IMR-90 (cell line): ENCODE data around the gene SFPQ. TPM values are rescaled to one million over a fixed set of nuclear protein-coding genes. Genes with fewer than 3 reads are reported as not detected.

Experiments used
- ATAC-seq: fragments of 200-7000 bp; cut with Tn5 transposase; 2 replicates; pipeline ENCODE4 v1.9.1; 2020; ENCODE audit warnings: low read depth, mild to moderate bottlenecking, moderate library complexity
- BruUV-seq: library from RNA; stranded (reverse); fragments of 400-500 nt; replicated peaks from 2 replicates; lab custom pipeline; 2021; lab: Mats Ljungman, UMichigan
- CTCF ChIA-PET: fragments of 300-600 bp; formaldehyde crosslinking; extraction: SDS; loops from one replicate; lab custom pipeline; 2021; ENCODE audit warnings: antibody characterized with exemption; lab: Yijun Ruan, JAX
- POLR2A ChIA-PET: fragments of 300-600 bp; sonication (Branson Sonifier 250); formaldehyde crosslinking; loops from one replicate; lab custom pipeline; 2022; ENCODE audit warnings: antibody characterized with exemption; ENCODE audit not compliant: unreplicated experiment; lab: Charles Lee
- DNase-seq: peaks from one replicate; pipeline ENCODE4 v3.0.0; 2013
- H2AFZ ChIP-seq: replicated peaks from 2 replicates; pipeline ENCODE3; 2013; ENCODE audit warnings: low read length, mild to moderate bottlenecking; ENCODE audit not compliant: poor library complexity
- H2AK5ac ChIP-seq: 2 replicates; pipeline ENCODE4 v1.6.1; 2013; ENCODE audit warnings: low read depth, low read length, inconsistent platforms
- H2AK9ac ChIP-seq: replicated peaks from 2 replicates; pipeline ENCODE3; 2013; ENCODE audit warnings: mild to moderate bottlenecking, low read depth, low read length, moderate library complexity; ENCODE audit not compliant: poor library complexity
- H2BK120ac ChIP-seq: 2 replicates; pipeline ENCODE4 v1.6.1; 2013; ENCODE audit warnings: low read depth, low read length, inconsistent platforms
- H2BK15ac ChIP-seq: 3 replicates; pipeline ENCODE4 v1.6.1; 2013; ENCODE audit warnings: low read depth, low read length, inconsistent platforms
- H2BK20ac ChIP-seq: 2 replicates; pipeline ENCODE4 v1.6.1; 2013; ENCODE audit warnings: low read depth, mild to moderate bottlenecking, inconsistent platforms, low read length, moderate library complexity
- H2BK5ac ChIP-seq: 2 replicates; pipeline ENCODE4 v1.6.1; 2013; ENCODE audit warnings: mild to moderate bottlenecking, low read depth, low read length, inconsistent platforms; ENCODE audit not compliant: poor library complexity, severe bottlenecking
- H3K14ac ChIP-seq: replicated peaks from 2 replicates; pipeline ENCODE4 v1.6.1; 2013; ENCODE audit warnings: low read depth, low read length, inconsistent platforms
- H3K18ac ChIP-seq: 2 replicates; pipeline ENCODE4 v1.6.1; 2013; ENCODE audit warnings: low read depth, low read length, control low read depth
- H3K23ac ChIP-seq: 2 replicates; pipeline ENCODE4 v1.6.1; 2013; ENCODE audit warnings: low read depth, low read length, inconsistent platforms
- H3K27ac ChIP-seq: 2 replicates; pipeline ENCODE4 v1.5.1; 2013; ENCODE audit warnings: mild to moderate bottlenecking, control low read depth, low read length; ENCODE audit not compliant: insufficient read depth
- H3K27me3 ChIP-seq: 2 replicates; pipeline ENCODE4 v1.6.1; 2013; ENCODE audit warnings: low read length; ENCODE audit not compliant: control insufficient read depth, insufficient read depth
- H3K36me3 ChIP-seq: 2 replicates; pipeline ENCODE4 v1.6.1; 2013; ENCODE audit warnings: low read length, mixed read lengths; ENCODE audit not compliant: control insufficient read depth, insufficient read depth
- H3K4ac ChIP-seq: 2 replicates; pipeline ENCODE4 v1.6.1; 2013; ENCODE audit warnings: low read depth, low read length, inconsistent platforms
- H3K4me1 ChIP-seq: 2 replicates; pipeline ENCODE4 v1.6.1; 2013; ENCODE audit warnings: low read length, mixed read lengths; ENCODE audit not compliant: control insufficient read depth, insufficient read depth
- H3K4me2 ChIP-seq: 2 replicates; pipeline ENCODE4 v1.6.1; 2013; ENCODE audit warnings: low read depth, mild to moderate bottlenecking, control low read depth, low read length, moderate library complexity
- H3K4me3 ChIP-seq: 2 replicates; pipeline ENCODE4 v1.5.1; 2013; ENCODE audit warnings: low read depth, mild to moderate bottlenecking, control low read depth, low read length, moderate library complexity; ENCODE audit not compliant: insufficient read depth
- H3K56ac ChIP-seq: 2 replicates; pipeline ENCODE4 v1.6.1; 2013; ENCODE audit warnings: low read length, inconsistent platforms; ENCODE audit not compliant: insufficient read depth; ENCODE audit errors: extremely low read depth
- H3K79me1 ChIP-seq, 2 experiments: 2 replicates each; pipeline ENCODE4 v1.6.1; 2013; ENCODE audit warnings: low read length in 2 of 2, inconsistent platforms in 1 of 2, low read depth in 1 of 2
- H3K9ac ChIP-seq: 2 replicates; pipeline ENCODE4 v1.6.1; 2013; ENCODE audit warnings: low read depth, low read length, control low read depth
- H3K9me1 ChIP-seq: 2 replicates; pipeline ENCODE4 v1.6.1; 2013; ENCODE audit warnings: low read length, inconsistent platforms; ENCODE audit not compliant: insufficient read depth
- H3K9me3 ChIP-seq: 2 replicates; pipeline ENCODE4 v1.6.1; 2013; ENCODE audit warnings: low read length; ENCODE audit not compliant: control insufficient read depth, insufficient read depth
- H4K20me1 ChIP-seq: 2 replicates; pipeline ENCODE4 v1.6.1; 2013; ENCODE audit warnings: low read length, inconsistent platforms; ENCODE audit not compliant: insufficient read depth
- H4K5ac ChIP-seq: 2 replicates; pipeline ENCODE4 v1.6.1; 2013; ENCODE audit warnings: mild to moderate bottlenecking, low read depth, low read length, control low read depth
- H4K8ac ChIP-seq, 2 experiments: 2 replicates each; pipeline ENCODE4 v1.6.1; 2013; ENCODE audit warnings: low read depth in 2 of 2, low read length in 2 of 2, control low read depth in 1 of 2, inconsistent platforms in 1 of 2
- H4K91ac ChIP-seq: 2 replicates; pipeline ENCODE4 v1.6.1; 2013; ENCODE audit warnings: low read depth, low read length, inconsistent platforms; ENCODE audit not compliant: insufficient read depth
- BHLHE40 ChIP-seq: fragments of 150-350 bp; IDR thresholded peaks from 2 replicates; pipeline ENCODE4 v1.6.1; 2016; ENCODE audit warnings: mild to moderate bottlenecking, low read depth, low read length
- CEBPB ChIP-seq: IDR thresholded peaks from 2 replicates; pipeline ENCODE4 v1.6.1; 2012; ENCODE audit warnings: low read depth, low read length, improper control_type of control experiment
- CHD1 ChIP-seq: IDR thresholded peaks from 2 replicates; pipeline ENCODE4 v1.6.1; 2012; ENCODE audit warnings: low read depth, low read length, improper control_type of control experiment
- FOS ChIP-seq: fragments of 150-350 bp; IDR thresholded peaks from 2 replicates; pipeline ENCODE4 v1.6.1; 2016; ENCODE audit warnings: low read depth, low read length
- MAFK ChIP-seq: IDR thresholded peaks from 2 replicates; pipeline ENCODE4 v1.6.1; 2012; ENCODE audit warnings: low read depth, low read length, improper control_type of control experiment
- MAZ ChIP-seq: IDR thresholded peaks from 2 replicates; pipeline ENCODE4 v1.6.1; 2012; ENCODE audit warnings: low read depth, mild to moderate bottlenecking, low read length, improper control_type of control experiment, moderate library complexity, borderline replicate concordance
- MXI1 ChIP-seq: IDR thresholded peaks from 2 replicates; pipeline ENCODE4 v1.6.1; 2012; ENCODE audit warnings: low read depth, mild to moderate bottlenecking, low read length, moderate library complexity, borderline replicate concordance
- NFE2L2 ChIP-seq: fragments of 150-350 bp; IDR thresholded peaks from 2 replicates; pipeline ENCODE4 v1.6.1; 2016; ENCODE audit warnings: low read depth, mild to moderate bottlenecking, low read length
- POLR2A ChIP-seq: IDR thresholded peaks from 2 replicates; pipeline ENCODE4 v1.6.1; 2012; ENCODE audit warnings: mild to moderate bottlenecking, low read depth, low read length
- RAD21 ChIP-seq: IDR thresholded peaks from 2 replicates; pipeline ENCODE4 v1.6.1; 2012; ENCODE audit warnings: low read length, improper control_type of control experiment
- RCOR1 ChIP-seq: IDR thresholded peaks from 2 replicates; pipeline ENCODE4 v1.6.1; 2012; ENCODE audit warnings: mild to moderate bottlenecking, low read length, improper control_type of control experiment; ENCODE audit not compliant: insufficient replicate concordance
- RFX5 ChIP-seq: IDR thresholded peaks from 2 replicates; pipeline ENCODE4 v1.8.0; 2012; ENCODE audit warnings: low read depth, mild to moderate bottlenecking, low read length, moderate library complexity
- SMC3 ChIP-seq: fragments of 150-350 bp; IDR thresholded peaks from 2 replicates; pipeline ENCODE4 v1.6.1; 2016; ENCODE audit warnings: low read depth, mild to moderate bottlenecking, antibody characterized with exemption, low read length, moderate library complexity
- WGBS, 2 experiments: methylation state at CpG; one replicate each; pipeline versions ENCODE4 v1.1.5 to v1.1.7; 2013; ENCODE audit warnings: missing lambda C conversion rate in 2 of 2; ENCODE audit not compliant: insufficient read length in 1 of 2; ENCODE audit errors: extremely low coverage in 2 of 2; 5-methylcytosine and 5-hydroxymethylcytosine counted together
- dilution Hi-C: fragments of 300-500 bp; cut with HindIII; formaldehyde crosslinking; loops from one replicate; pipeline ENCODE4 v1.14.3; 2018; ENCODE audit warnings: low sequenced_read_pairs; ENCODE audit not compliant: unreplicated experiment
- in situ Hi-C: fragments of 300-500 bp; cut with MboI; formaldehyde crosslinking; loops from 3 replicates; pipeline ENCODE4 v1.14.3; 2019; ENCODE audit warnings: low sequenced_read_pairs, inconsistent platforms, mixed read lengths
- intact Hi-C: fragments of 100-400 bp; cut with micrococcal nuclease; formaldehyde crosslinking; loops from 2 replicates; pipeline ENCODE4 v1.10.0; 2022
- polyA plus RNA-seq, 3 experiments: library from polyadenylated mRNA; depleted of rRNA; stranded (reverse); fragments of >200 nt; gene quantifications; 2 replicates each; pipeline ENCODE4 v1.2.3, GENCODE V29; 2012; ENCODE audit warnings: low replicate concordance in 1 of 3
- total RNA-seq: library from RNA; depleted of rRNA; stranded (reverse); fragments of >200 nt; gene quantifications from 2 replicates; pipeline ENCODE4 v1.2.3, GENCODE V29; 2012
- TF ChIP-seq, protein P1 (sequence below): fragments of 150-350 bp; IDR thresholded peaks from 2 replicates; pipeline ENCODE4 v1.6.1; 2016; ENCODE audit warnings: low read depth, mild to moderate bottlenecking, low read length, moderate library complexity, borderline replicate concordance
- TF ChIP-seq, protein P2 (sequence below): fragments of 150-350 bp; IDR thresholded peaks from 2 replicates; pipeline ENCODE4 v1.6.1; 2017; ENCODE audit warnings: mild to moderate bottlenecking, antibody characterized with exemption, low read length, low read depth
- TF ChIP-seq, protein P3 (sequence below): conservative IDR thresholded peaks from 2 replicates; pipeline ENCODE4 v1.5.1; 2012; ENCODE audit warnings: mild to moderate bottlenecking, low read depth, low read length, improper control_type of control experiment

Gene SFPQ
- total and polyA plus RNA-seq, 2 of the 4 experiments (the other 2 are of a cell fraction): 53.9 to 121 TPM

DNA sequence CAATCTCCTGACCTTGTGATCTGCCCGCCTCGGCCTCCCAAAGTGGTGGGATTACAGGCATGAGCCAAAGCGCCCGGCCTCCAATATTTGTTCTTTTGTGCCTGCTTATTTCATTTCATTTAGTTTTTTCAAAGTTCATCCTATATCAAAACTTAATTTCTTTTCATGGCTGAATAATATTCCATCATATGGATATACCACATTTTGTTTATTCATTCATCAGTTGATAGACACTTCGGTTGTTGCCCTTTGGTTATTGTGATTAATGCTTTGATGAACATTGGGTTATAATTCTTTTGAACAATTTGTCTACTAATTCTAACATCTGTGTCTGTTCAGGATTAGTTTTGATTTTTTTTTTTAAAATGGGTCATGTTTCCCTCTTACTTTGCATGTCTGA is 41.7 kb downstream of the SFPQ start:
- Histone ChIP-seq H3K9me3 (no peaks in the 10 kb centered on the region), H2BK15ac (no peak overlapping the region), H3K23ac (no peak overlapping the region), H3K4me3 (no peak overlapping the region), H2BK120ac (no peak overlapping the region), H4K5ac (no peak overlapping the region), H4K8ac (no peak overlapping the region), H3K9ac (no peak overlapping the region), H2AFZ (no peak overlapping the region), H2BK5ac (no peak overlapping the region), H3K18ac (no peak overlapping the region), H2BK20ac (no peak overlapping the region), H3K4me2 (no peak overlapping the region), H2AK5ac (no peak overlapping the region), H4K91ac (no peak overlapping the region), H3K27ac (no peak overlapping the region), H3K27me3 (no peaks in the 10 kb centered on the region; the same call in 1 of the 2 replicates), H3K4me1 (no peaks in the 10 kb centered on the region), H3K9me1 (no peaks in the 10 kb centered on the region), H3K56ac (no peak overlapping the region), H2AK9ac (no peak overlapping the region), H3K4ac (no peak overlapping the region), H3K14ac (no peak overlapping the region), H4K20me1 (no peaks in the 10 kb centered on the region), H3K79me1 (no peaks in the 10 kb centered on the region), H3K36me3 (no peaks in the 10 kb centered on the region)
- no CpG with 5 or more reads among the region's 5 CpGs for WGBS, 2 experiments
- intact Hi-C loops: no loop called here
- TF ChIP-seq SMC3: no peak
- no peak for TF ChIP-seq MAZ
- TF ChIP-seq CHD1: no peak
- TF ChIP-seq MAFK: no peak
- no peak for TF ChIP-seq RCOR1
- TF ChIP-seq, protein P1, sequence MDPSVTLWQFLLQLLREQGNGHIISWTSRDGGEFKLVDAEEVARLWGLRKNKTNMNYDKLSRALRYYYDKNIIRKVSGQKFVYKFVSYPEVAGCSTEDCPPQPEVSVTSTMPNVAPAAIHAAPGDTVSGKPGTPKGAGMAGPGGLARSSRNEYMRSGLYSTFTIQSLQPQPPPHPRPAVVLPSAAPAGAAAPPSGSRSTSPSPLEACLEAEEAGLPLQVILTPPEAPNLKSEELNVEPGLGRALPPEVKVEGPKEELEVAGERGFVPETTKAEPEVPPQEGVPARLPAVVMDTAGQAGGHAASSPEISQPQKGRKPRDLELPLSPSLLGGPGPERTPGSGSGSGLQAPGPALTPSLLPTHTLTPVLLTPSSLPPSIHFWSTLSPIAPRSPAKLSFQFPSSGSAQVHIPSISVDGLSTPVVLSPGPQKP: no peak
- no peak for TF ChIP-seq NFE2L2
- TF ChIP-seq BHLHE40: no peak
- no peak for TF ChIP-seq CEBPB
- TF ChIP-seq RFX5: no peak
- no peak for TF ChIP-seq RAD21
- TF ChIP-seq POLR2A: no peak
- TF ChIP-seq FOS: no peak
- TF ChIP-seq, protein P2, sequence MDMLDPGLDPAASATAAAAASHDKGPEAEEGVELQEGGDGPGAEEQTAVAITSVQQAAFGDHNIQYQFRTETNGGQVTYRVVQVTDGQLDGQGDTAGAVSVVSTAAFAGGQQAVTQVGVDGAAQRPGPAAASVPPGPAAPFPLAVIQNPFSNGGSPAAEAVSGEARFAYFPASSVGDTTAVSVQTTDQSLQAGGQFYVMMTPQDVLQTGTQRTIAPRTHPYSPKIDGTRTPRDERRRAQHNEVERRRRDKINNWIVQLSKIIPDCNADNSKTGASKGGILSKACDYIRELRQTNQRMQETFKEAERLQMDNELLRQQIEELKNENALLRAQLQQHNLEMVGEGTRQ: no peak
- TF ChIP-seq, protein P3, sequence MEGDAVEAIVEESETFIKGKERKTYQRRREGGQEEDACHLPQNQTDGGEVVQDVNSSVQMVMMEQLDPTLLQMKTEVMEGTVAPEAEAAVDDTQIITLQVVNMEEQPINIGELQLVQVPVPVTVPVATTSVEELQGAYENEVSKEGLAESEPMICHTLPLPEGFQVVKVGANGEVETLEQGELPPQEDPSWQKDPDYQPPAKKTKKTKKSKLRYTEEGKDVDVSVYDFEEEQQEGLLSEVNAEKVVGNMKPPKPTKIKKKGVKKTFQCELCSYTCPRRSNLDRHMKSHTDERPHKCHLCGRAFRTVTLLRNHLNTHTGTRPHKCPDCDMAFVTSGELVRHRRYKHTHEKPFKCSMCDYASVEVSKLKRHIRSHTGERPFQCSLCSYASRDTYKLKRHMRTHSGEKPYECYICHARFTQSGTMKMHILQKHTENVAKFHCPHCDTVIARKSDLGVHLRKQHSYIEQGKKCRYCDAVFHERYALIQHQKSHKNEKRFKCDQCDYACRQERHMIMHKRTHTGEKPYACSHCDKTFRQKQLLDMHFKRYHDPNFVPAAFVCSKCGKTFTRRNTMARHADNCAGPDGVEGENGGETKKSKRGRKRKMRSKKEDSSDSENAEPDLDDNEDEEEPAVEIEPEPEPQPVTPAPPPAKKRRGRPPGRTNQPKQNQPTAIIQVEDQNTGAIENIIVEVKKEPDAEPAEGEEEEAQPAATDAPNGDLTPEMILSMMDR: no peak
- TF ChIP-seq MXI1: no peak
- ChIA-PET CTCF (no interaction called here), POLR2A (no interaction called here)
- in situ Hi-C loops: no loop called here
- no peak for ATAC-seq
- no TSS peak for BruUV-seq
- dilution Hi-C loops: no loop called here
- no peak for DNase-seq
